IMR-90 (cell line): ENCODE results near the gene ZFYVE21. TPM values are rescaled to one million over a fixed set of nuclear protein-coding genes. Genes with fewer than 3 reads are reported as not detected.
A peak's percentile ranks its signal among the peaks of the same experiment; 100 is the strongest.

ENCODE experiments used
- ATAC-seq: fragments of 200-7000 bp; cut with Tn5 transposase; 2 replicates; pipeline ENCODE4 v1.9.1; 2020; ENCODE audit warnings: low read depth, mild to moderate bottlenecking, moderate library complexity
- BruUV-seq: library from RNA; stranded (reverse); fragments of 400-500 nt; replicated peaks from 2 replicates; lab custom pipeline; 2021; lab: Mats Ljungman, UMichigan
- CTCF ChIA-PET: fragments of 300-600 bp; formaldehyde crosslinking; extraction: SDS; loops from one replicate; lab custom pipeline; 2021; ENCODE audit warnings: antibody characterized with exemption; lab: Yijun Ruan, JAX
- POLR2A ChIA-PET: fragments of 300-600 bp; sonication (Branson Sonifier 250); formaldehyde crosslinking; loops from one replicate; lab custom pipeline; 2022; ENCODE audit warnings: antibody characterized with exemption; ENCODE audit not compliant: unreplicated experiment; lab: Charles Lee
- DNase-seq: peaks from one replicate; pipeline ENCODE4 v3.0.0; 2013
- H2AFZ ChIP-seq: replicated peaks from 2 replicates; pipeline ENCODE3; 2013; ENCODE audit warnings: low read length, mild to moderate bottlenecking; ENCODE audit not compliant: poor library complexity
- H2AK5ac ChIP-seq: 2 replicates; pipeline ENCODE4 v1.6.1; 2013; ENCODE audit warnings: low read depth, low read length, inconsistent platforms
- H2AK9ac ChIP-seq: replicated peaks from 2 replicates; pipeline ENCODE3; 2013; ENCODE audit warnings: mild to moderate bottlenecking, low read depth, low read length, moderate library complexity; ENCODE audit not compliant: poor library complexity
- H2BK120ac ChIP-seq: 2 replicates; pipeline ENCODE4 v1.6.1; 2013; ENCODE audit warnings: low read depth, low read length, inconsistent platforms
- H2BK15ac ChIP-seq: 3 replicates; pipeline ENCODE4 v1.6.1; 2013; ENCODE audit warnings: low read depth, low read length, inconsistent platforms
- H2BK20ac ChIP-seq: 2 replicates; pipeline ENCODE4 v1.6.1; 2013; ENCODE audit warnings: low read depth, mild to moderate bottlenecking, inconsistent platforms, low read length, moderate library complexity
- H2BK5ac ChIP-seq: 2 replicates; pipeline ENCODE4 v1.6.1; 2013; ENCODE audit warnings: mild to moderate bottlenecking, low read depth, low read length, inconsistent platforms; ENCODE audit not compliant: poor library complexity, severe bottlenecking
- H3K14ac ChIP-seq: replicated peaks from 2 replicates; pipeline ENCODE4 v1.6.1; 2013; ENCODE audit warnings: low read depth, low read length, inconsistent platforms
- H3K18ac ChIP-seq: 2 replicates; pipeline ENCODE4 v1.6.1; 2013; ENCODE audit warnings: low read depth, low read length, control low read depth
- H3K23ac ChIP-seq: 2 replicates; pipeline ENCODE4 v1.6.1; 2013; ENCODE audit warnings: low read depth, low read length, inconsistent platforms
- H3K27ac ChIP-seq: 2 replicates; pipeline ENCODE4 v1.5.1; 2013; ENCODE audit warnings: mild to moderate bottlenecking, control low read depth, low read length; ENCODE audit not compliant: insufficient read depth
- H3K27me3 ChIP-seq: 2 replicates; pipeline ENCODE4 v1.6.1; 2013; ENCODE audit warnings: low read length; ENCODE audit not compliant: control insufficient read depth, insufficient read depth
- H3K36me3 ChIP-seq: 2 replicates; pipeline ENCODE4 v1.6.1; 2013; ENCODE audit warnings: low read length, mixed read lengths; ENCODE audit not compliant: control insufficient read depth, insufficient read depth
- H3K4ac ChIP-seq: 2 replicates; pipeline ENCODE4 v1.6.1; 2013; ENCODE audit warnings: low read depth, low read length, inconsistent platforms
- H3K4me1 ChIP-seq: 2 replicates; pipeline ENCODE4 v1.6.1; 2013; ENCODE audit warnings: low read length, mixed read lengths; ENCODE audit not compliant: control insufficient read depth, insufficient read depth
- H3K4me2 ChIP-seq: 2 replicates; pipeline ENCODE4 v1.6.1; 2013; ENCODE audit warnings: low read depth, mild to moderate bottlenecking, control low read depth, low read length, moderate library complexity
- H3K4me3 ChIP-seq: 2 replicates; pipeline ENCODE4 v1.5.1; 2013; ENCODE audit warnings: low read depth, mild to moderate bottlenecking, control low read depth, low read length, moderate library complexity; ENCODE audit not compliant: insufficient read depth
- H3K56ac ChIP-seq: 2 replicates; pipeline ENCODE4 v1.6.1; 2013; ENCODE audit warnings: low read length, inconsistent platforms; ENCODE audit not compliant: insufficient read depth; ENCODE audit errors: extremely low read depth
- H3K79me1 ChIP-seq, 2 experiments: 2 replicates each; pipeline ENCODE4 v1.6.1; 2013; ENCODE audit warnings: low read length in 2 of 2, inconsistent platforms in 1 of 2, low read depth in 1 of 2
- H3K9ac ChIP-seq: 2 replicates; pipeline ENCODE4 v1.6.1; 2013; ENCODE audit warnings: low read depth, low read length, control low read depth
- H3K9me1 ChIP-seq: 2 replicates; pipeline ENCODE4 v1.6.1; 2013; ENCODE audit warnings: low read length, inconsistent platforms; ENCODE audit not compliant: insufficient read depth
- H3K9me3 ChIP-seq: 2 replicates; pipeline ENCODE4 v1.6.1; 2013; ENCODE audit warnings: low read length; ENCODE audit not compliant: control insufficient read depth, insufficient read depth
- H4K20me1 ChIP-seq: 2 replicates; pipeline ENCODE4 v1.6.1; 2013; ENCODE audit warnings: low read length, inconsistent platforms; ENCODE audit not compliant: insufficient read depth
- H4K5ac ChIP-seq: 2 replicates; pipeline ENCODE4 v1.6.1; 2013; ENCODE audit warnings: mild to moderate bottlenecking, low read depth, low read length, control low read depth
- H4K8ac ChIP-seq, 2 experiments: 2 replicates each; pipeline ENCODE4 v1.6.1; 2013; ENCODE audit warnings: low read depth in 2 of 2, low read length in 2 of 2, control low read depth in 1 of 2, inconsistent platforms in 1 of 2
- H4K91ac ChIP-seq: 2 replicates; pipeline ENCODE4 v1.6.1; 2013; ENCODE audit warnings: low read depth, low read length, inconsistent platforms; ENCODE audit not compliant: insufficient read depth
- BHLHE40 ChIP-seq: fragments of 150-350 bp; IDR thresholded peaks from 2 replicates; pipeline ENCODE4 v1.6.1; 2016; ENCODE audit warnings: mild to moderate bottlenecking, low read depth, low read length
- CEBPB ChIP-seq: IDR thresholded peaks from 2 replicates; pipeline ENCODE4 v1.6.1; 2012; ENCODE audit warnings: low read depth, low read length, improper control_type of control experiment
- CHD1 ChIP-seq: IDR thresholded peaks from 2 replicates; pipeline ENCODE4 v1.6.1; 2012; ENCODE audit warnings: low read depth, low read length, improper control_type of control experiment
- CTCF ChIP-seq: conservative IDR thresholded peaks from 2 replicates; pipeline ENCODE4 v1.5.1; 2012; ENCODE audit warnings: mild to moderate bottlenecking, low read depth, low read length, improper control_type of control experiment
- ELK1 ChIP-seq: fragments of 150-350 bp; IDR thresholded peaks from 2 replicates; pipeline ENCODE4 v1.6.1; 2016; ENCODE audit warnings: low read depth, mild to moderate bottlenecking, low read length, moderate library complexity, borderline replicate concordance
- FOS ChIP-seq: fragments of 150-350 bp; IDR thresholded peaks from 2 replicates; pipeline ENCODE4 v1.6.1; 2016; ENCODE audit warnings: low read depth, low read length
- MAFK ChIP-seq: IDR thresholded peaks from 2 replicates; pipeline ENCODE4 v1.6.1; 2012; ENCODE audit warnings: low read depth, low read length, improper control_type of control experiment
- MAZ ChIP-seq: IDR thresholded peaks from 2 replicates; pipeline ENCODE4 v1.6.1; 2012; ENCODE audit warnings: low read depth, mild to moderate bottlenecking, low read length, improper control_type of control experiment, moderate library complexity, borderline replicate concordance
- MXI1 ChIP-seq: IDR thresholded peaks from 2 replicates; pipeline ENCODE4 v1.6.1; 2012; ENCODE audit warnings: low read depth, mild to moderate bottlenecking, low read length, moderate library complexity, borderline replicate concordance
- NFE2L2 ChIP-seq: fragments of 150-350 bp; IDR thresholded peaks from 2 replicates; pipeline ENCODE4 v1.6.1; 2016; ENCODE audit warnings: low read depth, mild to moderate bottlenecking, low read length
- POLR2A ChIP-seq: IDR thresholded peaks from 2 replicates; pipeline ENCODE4 v1.6.1; 2012; ENCODE audit warnings: mild to moderate bottlenecking, low read depth, low read length
- RAD21 ChIP-seq: IDR thresholded peaks from 2 replicates; pipeline ENCODE4 v1.6.1; 2012; ENCODE audit warnings: low read length, improper control_type of control experiment
- RCOR1 ChIP-seq: IDR thresholded peaks from 2 replicates; pipeline ENCODE4 v1.6.1; 2012; ENCODE audit warnings: mild to moderate bottlenecking, low read length, improper control_type of control experiment; ENCODE audit not compliant: insufficient replicate concordance
- RFX5 ChIP-seq: IDR thresholded peaks from 2 replicates; pipeline ENCODE4 v1.8.0; 2012; ENCODE audit warnings: low read depth, mild to moderate bottlenecking, low read length, moderate library complexity
- SMC3 ChIP-seq: fragments of 150-350 bp; IDR thresholded peaks from 2 replicates; pipeline ENCODE4 v1.6.1; 2016; ENCODE audit warnings: low read depth, mild to moderate bottlenecking, antibody characterized with exemption, low read length, moderate library complexity
- WGBS, 2 experiments: methylation state at CpG; one replicate each; pipeline versions ENCODE4 v1.1.5 to v1.1.7; 2013; ENCODE audit warnings: missing lambda C conversion rate in 2 of 2; ENCODE audit not compliant: insufficient read length in 1 of 2; ENCODE audit errors: extremely low coverage in 2 of 2; 5-methylcytosine and 5-hydroxymethylcytosine counted together
- dilution Hi-C: fragments of 300-500 bp; cut with HindIII; formaldehyde crosslinking; loops from one replicate; pipeline ENCODE4 v1.14.3; 2018; ENCODE audit warnings: low sequenced_read_pairs; ENCODE audit not compliant: unreplicated experiment
- in situ Hi-C: fragments of 300-500 bp; cut with MboI; formaldehyde crosslinking; loops from 3 replicates; pipeline ENCODE4 v1.14.3; 2019; ENCODE audit warnings: low sequenced_read_pairs, inconsistent platforms, mixed read lengths
- intact Hi-C: fragments of 100-400 bp; cut with micrococcal nuclease; formaldehyde crosslinking; loops from 2 replicates; pipeline ENCODE4 v1.10.0; 2022
- polyA plus RNA-seq, 3 experiments: library from polyadenylated mRNA; depleted of rRNA; stranded (reverse); fragments of >200 nt; gene quantifications; 2 replicates each; pipeline ENCODE4 v1.2.3, GENCODE V29; 2012; ENCODE audit warnings: low replicate concordance in 1 of 3
- total RNA-seq: library from RNA; depleted of rRNA; stranded (reverse); fragments of >200 nt; gene quantifications from 2 replicates; pipeline ENCODE4 v1.2.3, GENCODE V29; 2012
- TF ChIP-seq, protein P1 (sequence below): fragments of 150-350 bp; IDR thresholded peaks from 2 replicates; pipeline ENCODE4 v1.6.1; 2017; ENCODE audit warnings: mild to moderate bottlenecking, antibody characterized with exemption, low read length, low read depth

The ZFYVE21 gene
- total and polyA plus RNA-seq, 2 of the 4 experiments (the other 2 are of a cell fraction), result 41.2 to 89.2 TPM

DNA sequence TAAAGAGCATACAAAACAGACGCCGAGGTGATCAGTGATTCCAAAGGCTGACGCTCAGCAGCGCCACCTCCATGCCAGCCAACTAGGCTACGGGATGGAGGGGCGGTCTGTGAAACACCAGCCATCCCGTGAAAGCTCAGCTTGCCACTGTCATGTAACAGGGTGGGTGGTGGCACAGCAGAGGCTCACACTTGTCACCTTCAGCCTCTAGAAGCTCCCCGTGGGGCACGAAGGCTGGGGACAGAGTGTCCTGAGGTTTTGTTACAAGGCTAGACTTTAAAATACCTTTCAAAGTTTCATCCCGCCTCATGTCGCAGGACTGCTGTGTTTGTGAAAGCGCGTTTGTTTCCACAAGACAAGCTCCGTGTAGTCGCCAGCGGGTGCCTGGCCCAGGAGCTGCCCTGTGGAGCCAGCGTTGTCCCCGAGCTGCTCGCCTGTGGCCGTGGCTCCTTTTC is 21.0 kb upstream of the ZFYVE21 start:
- Histone ChIP-seq H3K4me1 (peaks cover 15% of the 10 kb centered on the region), H2BK15ac (no peak overlapping the region), H2BK20ac (no peak overlapping the region), H3K4ac (no peak overlapping the region), H3K4me3 (no peak overlapping the region), H3K27ac (no peak overlapping the region), H4K5ac (no peak overlapping the region), H3K79me1 (peaks cover 25 to 75% of the 10 kb centered on the region in 2 experiments), H4K20me1 (peaks cover 60% of the 10 kb centered on the region), H2AFZ (no peak overlapping the region), H3K56ac (no peak overlapping the region), H3K18ac (no peak overlapping the region), H3K14ac (no peak overlapping the region), H2AK5ac (no peak overlapping the region), H2AK9ac (peak overlapping the region; percentile 45), H3K4me2 (no peak overlapping the region), H4K8ac (no peak overlapping the region), H3K23ac (no peak overlapping the region), H3K9me3 (no peaks in the 10 kb centered on the region), H3K9me1 (peaks cover 3% of the 10 kb centered on the region; the same call in 1 of the 2 replicates), H2BK5ac (no peak overlapping the region), H3K9ac (no peak overlapping the region), H3K27me3 (no peaks in the 10 kb centered on the region), H4K91ac (no peak overlapping the region), H2BK120ac (no peak overlapping the region), H3K36me3 (peaks cover 44% of the 10 kb centered on the region)
- in situ Hi-C loops, result no loop called here
- ATAC-seq, result no peak
- 91% methylated on average over 9 of the region's 20 CpGs; no CpG with 5 or more reads in 1 of the 2 experiments for WGBS, 2 experiments
- TF ChIP-seq MXI1, result no peak
- TF ChIP-seq SMC3, result no peak
- TF ChIP-seq FOS, result no peak
- TF ChIP-seq ELK1, result no peak
- no peak for TF ChIP-seq CTCF
- TF ChIP-seq RAD21, result no peak
- no peak for TF ChIP-seq CHD1
- TF ChIP-seq MAZ, result no peak
- no peak for TF ChIP-seq CEBPB
- no peak for TF ChIP-seq BHLHE40
- no peak for TF ChIP-seq RCOR1
- no peak for TF ChIP-seq MAFK
- TF ChIP-seq NFE2L2, result no peak
- no peak for TF ChIP-seq RFX5
- TF ChIP-seq, protein P1, sequence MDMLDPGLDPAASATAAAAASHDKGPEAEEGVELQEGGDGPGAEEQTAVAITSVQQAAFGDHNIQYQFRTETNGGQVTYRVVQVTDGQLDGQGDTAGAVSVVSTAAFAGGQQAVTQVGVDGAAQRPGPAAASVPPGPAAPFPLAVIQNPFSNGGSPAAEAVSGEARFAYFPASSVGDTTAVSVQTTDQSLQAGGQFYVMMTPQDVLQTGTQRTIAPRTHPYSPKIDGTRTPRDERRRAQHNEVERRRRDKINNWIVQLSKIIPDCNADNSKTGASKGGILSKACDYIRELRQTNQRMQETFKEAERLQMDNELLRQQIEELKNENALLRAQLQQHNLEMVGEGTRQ, result no peak
- TF ChIP-seq POLR2A, result no peak
- intact Hi-C loops, result no loop called here
- dilution Hi-C loops, result no loop called here
- TSS peak; percentile 1 for BruUV-seq
- DNase-seq, result no peak
- ChIA-PET POLR2A (no interaction called here), CTCF (interaction anchor here (1.1 kb wide), 1 partner anchor 118 kb away, joined by 3 read pairs; no protein-coding TSS in a partner anchor)
